HG02840 (cell line): ENCODE measurements around the gene UGT1A9.

Experiments
- ATAC-seq: cut with Tn5 transposase; IDR thresholded peaks from one replicate; pipeline ENCODE4 v1.9.1; 2021; ENCODE audit warnings: mild to moderate bottlenecking, moderate library complexity, moderate number of reproducible peaks; ENCODE audit not compliant: unreplicated experiment, low FRiP score

Gene UGT1A9

GRCh38 chr2:233813236-233814055 lies 141.7 kb downstream of the UGT1A9 start:
- no peak for ATAC-seq

GRCh38 chr2:233814056-233814835 lies 142.5 kb downstream of the UGT1A9 start:
- ATAC-seq = no peak

- no peak for ATAC-seq
These were observed 144.2 kb downstream of the UGT1A9 start for GRCh38 chr2:233815861-233816260.

DNA sequence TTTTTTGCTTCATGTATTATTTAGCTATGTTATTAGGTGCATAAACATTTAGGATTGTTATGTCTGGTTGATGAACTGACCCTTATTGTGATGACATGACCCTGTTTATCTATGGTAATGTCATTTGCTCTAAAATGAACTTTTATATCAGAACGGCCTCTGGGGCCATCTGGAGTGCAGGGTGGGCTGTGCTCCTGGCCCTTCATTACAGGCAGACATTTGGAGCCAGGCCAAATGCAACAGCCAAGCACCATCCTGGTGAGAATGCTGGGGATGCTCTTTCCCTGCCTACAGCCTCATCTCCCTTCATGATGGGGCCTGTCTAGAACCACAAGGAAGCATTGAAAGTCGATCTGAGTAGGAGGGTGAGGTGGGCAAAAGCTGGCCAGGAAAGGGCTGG lies 144.6 kb downstream of the UGT1A9 start:
- ATAC-seq = no peak

- ATAC-seq = no peak
These were observed 145.1 kb downstream of the UGT1A9 start for GRCh38 chr2:233816771-233817170.

GRCh38 chr2:233817361-233817911 lies 145.7 kb downstream of the UGT1A9 start:
- ATAC-seq = no peak

DNA sequence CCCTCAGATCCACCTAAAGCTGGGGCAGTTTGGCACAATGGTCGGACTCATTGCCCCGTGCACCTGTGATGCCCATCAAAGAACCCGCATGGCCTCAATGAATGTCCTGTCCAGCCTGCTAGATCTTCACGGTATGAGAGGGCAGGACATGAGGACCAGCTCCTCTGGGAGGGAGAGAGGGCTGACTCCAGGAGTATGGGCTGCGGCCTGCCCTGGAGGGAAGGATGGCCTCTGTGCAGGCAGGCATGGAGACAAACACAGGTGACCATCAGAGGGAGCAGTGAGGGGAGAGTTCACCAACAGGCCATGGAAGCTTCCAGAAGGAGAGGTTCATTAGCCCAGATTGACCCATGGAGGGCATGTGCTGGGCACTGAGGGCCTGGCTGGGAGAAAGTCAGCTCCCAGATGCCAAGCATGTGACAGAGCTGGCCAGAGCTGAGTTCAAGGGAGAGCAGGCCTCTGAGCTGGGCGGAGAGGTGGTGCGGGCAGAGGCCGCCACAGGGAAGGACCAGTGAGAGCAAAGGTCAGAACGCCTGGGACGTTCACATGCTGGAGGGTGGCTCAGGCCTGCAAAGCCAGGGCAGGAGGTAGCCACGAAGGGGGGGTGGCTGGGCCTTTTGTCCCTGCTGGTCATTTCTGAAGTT lies 146.4 kb downstream of the UGT1A9 start:
- ATAC-seq = no peak

DNA sequence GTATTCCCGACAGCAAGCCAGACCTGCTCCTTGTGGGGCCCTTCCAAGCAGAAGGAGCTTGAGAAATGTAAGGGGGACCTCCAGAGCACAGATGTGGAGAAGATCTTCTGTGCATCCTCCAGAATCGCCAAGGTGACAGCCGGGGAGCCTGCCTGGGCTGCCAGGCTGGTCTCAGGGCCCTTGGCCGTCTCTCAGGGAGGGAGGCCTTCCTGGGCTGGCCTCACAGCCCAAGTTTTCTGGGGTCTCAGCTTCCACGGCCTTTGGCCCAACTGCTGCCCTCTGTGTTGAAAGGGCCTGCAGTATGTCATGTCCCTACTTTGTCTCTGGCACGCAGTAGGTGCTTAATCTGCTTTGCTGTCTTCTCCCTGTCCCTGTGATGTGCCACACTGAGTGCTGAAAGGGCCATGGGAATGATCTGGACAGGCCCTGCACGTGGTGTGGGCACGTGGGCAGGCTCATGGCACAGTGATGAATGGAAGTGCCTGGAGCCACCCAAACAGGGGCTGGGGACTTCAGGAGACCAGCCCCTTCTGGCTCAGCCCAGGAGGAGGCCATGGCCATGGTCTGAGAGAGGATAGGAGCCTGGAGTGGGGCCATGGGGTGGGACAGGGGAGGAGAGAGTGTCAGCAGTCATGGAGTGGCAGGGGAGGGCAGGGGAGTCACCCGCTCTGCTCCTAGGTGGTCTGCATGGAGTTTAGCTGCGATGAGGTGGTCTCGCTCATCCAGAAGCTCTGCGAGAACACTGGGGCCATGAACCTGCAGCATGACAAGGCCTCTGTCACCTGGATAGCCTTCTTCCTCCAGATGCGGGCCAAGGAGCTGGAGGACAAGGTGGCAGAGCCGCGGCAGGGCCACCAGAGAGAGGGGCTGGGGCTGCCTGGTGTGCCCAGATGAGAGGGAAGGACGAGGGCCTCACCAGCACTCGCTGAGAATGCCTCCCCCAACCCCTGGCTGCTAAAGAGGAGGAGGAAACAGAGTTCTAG lies 147.2 kb downstream of the UGT1A9 start:
- no peak for ATAC-seq

- ATAC-seq = no peak
These were observed 148.4 kb downstream of the UGT1A9 start for GRCh38 chr2:233819884-233820773.

DNA sequence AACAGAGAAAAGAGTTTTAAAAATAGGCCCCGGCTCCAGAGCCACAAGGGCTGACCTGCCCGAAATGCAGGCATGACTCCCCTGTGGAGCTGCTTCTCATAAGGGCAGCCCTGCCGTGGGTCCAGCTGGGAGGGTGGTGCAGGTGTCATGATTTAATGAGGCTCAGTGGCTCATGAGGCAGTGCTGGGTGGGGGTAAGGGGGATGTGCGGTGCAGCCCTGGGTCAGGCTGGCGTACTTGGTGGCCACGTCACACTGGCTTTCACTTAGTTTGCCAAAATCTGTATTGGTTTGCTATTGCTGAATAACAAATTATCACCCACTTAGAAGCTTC lies 149.0 kb downstream of the UGT1A9 start:
- no peak for ATAC-seq

DNA sequence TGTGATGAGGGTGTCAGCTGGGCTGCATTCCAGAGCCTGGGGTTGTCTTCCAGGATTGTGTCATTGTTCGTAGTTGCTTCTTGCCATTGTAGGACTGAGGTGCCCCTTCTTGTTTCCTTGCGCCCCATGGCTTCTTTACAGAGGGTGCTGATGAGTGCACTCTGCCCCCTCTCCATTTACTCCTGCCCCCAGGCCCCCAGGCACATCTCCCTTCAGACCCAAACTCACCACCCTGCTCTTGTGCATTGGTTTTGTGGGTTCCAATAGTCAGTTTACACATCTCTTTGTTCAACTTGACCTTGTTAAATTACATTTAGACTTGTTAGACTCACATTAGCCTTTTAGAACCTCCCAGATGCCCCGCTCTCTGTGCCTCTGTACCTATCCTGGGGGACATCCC lies 149.5 kb downstream of the UGT1A9 start:
- no peak for ATAC-seq

- ATAC-seq = no peak
These were observed 150.0 kb downstream of the UGT1A9 start for GRCh38 chr2:233821709-233822100.

DNA sequence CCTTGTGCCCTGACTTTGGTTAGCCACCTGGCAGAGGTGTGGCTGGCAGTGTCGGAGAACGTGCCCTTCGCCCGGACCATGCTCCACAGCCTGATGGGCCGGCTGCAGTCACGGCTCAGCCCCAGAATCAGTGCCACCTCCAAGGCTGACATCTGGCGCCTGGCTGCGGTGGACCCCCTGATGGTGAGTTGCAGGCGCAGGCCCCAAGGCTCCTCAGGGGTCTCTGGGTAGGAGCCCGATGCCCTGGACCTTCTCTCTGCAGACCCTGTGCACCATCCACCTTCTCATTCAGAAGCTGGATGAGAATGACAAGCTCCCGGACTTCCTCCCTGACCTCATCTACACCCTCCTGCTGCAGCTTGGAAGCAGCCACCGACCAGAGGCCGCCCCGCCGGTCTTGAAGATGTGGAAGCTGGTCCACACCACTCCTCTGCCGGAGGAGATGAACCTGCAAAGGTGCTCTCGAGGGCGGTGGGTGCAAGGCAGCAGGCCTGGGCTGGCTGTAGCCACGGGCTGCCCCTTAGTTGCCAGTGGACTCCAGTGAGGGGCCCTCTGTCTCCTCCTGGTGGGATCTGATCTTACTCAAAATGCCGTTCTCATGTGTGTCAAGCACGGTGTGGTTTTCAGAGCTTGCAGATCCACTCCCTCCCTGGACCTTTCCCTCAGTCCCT lies 150.5 kb downstream of the UGT1A9 start:
- no peak for ATAC-seq
